H1 (cell line): Measurements from ENCODE around the gene PGLYRP4. TPM values are rescaled to one million over a fixed set of nuclear protein-coding genes. Genes with fewer than 3 reads are reported as not detected.

Experiments used
- CHD7 ChIP-seq: fragments of 300-600 bp; sonication (generic); IDR thresholded peaks from 2 replicates; pipeline ENCODE4 v1.7.1; 2012; ENCODE audit warnings: low read length, moderate library complexity, mild to moderate bottlenecking, inconsistent platforms; ENCODE audit not compliant: insufficient replicate concordance
- polyA plus RNA-seq, 7 experiments: library from polyadenylated mRNA; depleted of rRNA in 3 of 7; stranded (reverse) in 5 of 7; unstranded in 2 of 7; fragments of >200 nt in 5 of 7; fragments of 200-250 nt in 2 of 7; gene quantifications; 1 replicate in 5 of 7; 2 replicates in 1 of 7; 4 replicates in 1 of 7; pipeline versions ENCODE4 v1.2.1 to v1.2.3, GENCODE V29; 2011 to 2013; ENCODE audit warnings: missing spikeins in 2 of 7, mixed read lengths in 2 of 7
- total RNA-seq: library from RNA; stranded (reverse); fragmentation: NEBNext Ultra II Directional; extraction: Animal tissue kit (Norgen Biotek cat#: 25700); gene quantifications from 2 replicates; pipeline ENCODE4 v1.2.1, GENCODE V29; 2021

PGLYRP4 gene
- total and polyA plus RNA-seq, 2 of the 8 experiments (the other 6 are each of a cell fraction or from before 2014, with no cell fraction given), result not detected

GRCh38 chr1:153339802-153340201, 8.8 kb downstream of the PGLYRP4 start (continued):
- no peak for TF ChIP-seq CHD7
